Amygdala (tissue), 56 donors: ENCODE measurements around the gene FOXP1.
A peak's percentile ranks its signal among the peaks of the same experiment; 100 is the strongest.

Experiments used
- DNase-seq, 56 donors: peaks; one replicate each; lab custom pipeline; 2025; lab: John Stamatoyannopoulos, UW

Gene FOXP1

DNA sequence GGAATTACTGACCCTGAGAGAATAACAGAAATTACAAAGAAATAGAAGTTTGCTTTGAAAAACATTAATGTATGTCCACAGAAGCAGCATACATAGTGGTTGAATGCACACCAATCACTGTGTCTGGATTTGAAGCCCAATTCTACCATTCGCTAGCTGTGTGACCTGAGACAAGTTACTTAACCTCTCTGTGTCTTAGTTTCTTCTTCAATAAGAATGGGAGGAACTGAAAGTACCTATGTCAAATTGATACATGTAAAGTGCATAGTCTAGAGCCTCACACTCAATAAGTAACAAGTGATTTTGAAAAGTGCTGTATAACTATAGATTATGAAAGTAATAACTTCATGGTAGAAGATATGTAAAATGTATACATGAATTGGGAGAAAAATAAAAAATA lies 457.8 kb downstream of the FOXP1 start:
- DNase-seq, result no peak

DNA sequence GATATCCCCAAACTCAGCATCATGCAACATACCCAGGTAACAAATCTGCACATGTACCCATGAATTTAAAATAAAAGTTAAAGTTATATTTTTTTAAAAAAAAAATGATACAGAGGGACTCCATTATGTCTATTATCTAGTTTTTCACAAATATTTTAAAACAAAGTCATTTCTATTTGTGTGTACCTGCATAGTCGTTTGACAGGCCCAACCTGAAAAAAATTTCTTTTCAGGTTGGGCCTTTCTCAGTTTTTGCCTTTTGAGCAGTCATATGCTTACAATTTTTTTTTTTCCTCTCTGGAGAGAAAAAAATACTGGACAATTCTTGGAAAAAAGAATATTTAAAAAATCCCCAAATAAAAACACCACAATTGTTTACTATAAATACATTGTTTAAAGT lies 459.5 kb downstream of the FOXP1 start:
- no peak for DNase-seq

GRCh38 chr3:71122641-71123040 lies 460.9 kb downstream of the FOXP1 start:
- DNase-seq, result no peak

DNA sequence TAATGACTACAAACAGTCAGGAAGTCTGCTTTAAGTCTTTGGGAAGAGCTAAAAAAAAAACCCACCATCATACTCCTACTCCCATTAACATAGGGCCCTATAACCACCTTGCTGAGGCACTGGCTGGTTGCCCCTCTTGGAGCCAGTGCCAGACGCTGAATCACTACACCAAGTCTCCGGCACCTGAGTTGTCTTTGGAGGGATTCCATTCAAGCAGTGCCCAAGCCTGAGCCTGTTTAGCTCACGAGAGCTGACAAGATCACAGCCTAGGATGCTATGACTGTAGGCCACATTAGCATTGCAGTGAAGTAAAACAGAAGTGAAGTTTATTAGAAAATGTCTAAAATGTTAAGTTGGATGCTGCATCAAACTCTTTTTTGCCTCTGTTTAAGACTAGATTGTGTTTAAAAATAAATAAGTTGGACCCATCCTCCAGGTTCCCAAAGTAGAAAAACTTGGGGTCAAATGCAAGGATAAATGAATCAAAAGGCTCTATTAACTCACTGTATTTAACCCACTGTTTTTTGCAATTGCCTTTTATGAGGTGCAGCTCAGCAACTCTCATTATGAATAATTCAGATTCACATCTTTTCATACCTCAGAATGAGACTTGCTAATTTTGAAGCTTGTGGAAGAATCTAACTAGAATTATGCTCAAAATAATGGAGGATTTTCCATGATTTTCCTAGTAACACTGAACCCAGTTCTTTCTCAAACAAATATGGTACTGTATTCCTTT lies 461.9 kb downstream of the FOXP1 start:
- DNase-seq, result no peak

DNA sequence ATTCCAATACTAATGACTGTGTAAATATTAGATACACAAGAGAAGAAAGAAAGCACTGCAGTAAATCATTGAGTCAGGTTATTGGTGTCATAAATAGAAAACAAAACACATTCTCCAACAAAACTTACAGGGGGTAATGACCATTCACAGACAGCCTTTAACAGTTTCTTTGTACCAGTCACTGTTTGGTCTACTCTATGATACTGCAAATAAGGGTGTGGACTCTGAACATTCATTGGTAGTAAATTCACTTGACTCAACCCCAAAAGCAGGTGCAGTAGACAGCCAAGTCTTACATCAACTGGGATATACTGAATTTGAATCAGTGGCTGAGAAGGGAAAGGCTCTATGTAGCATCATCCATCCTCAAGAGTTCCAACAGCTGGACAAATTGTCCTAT lies 463.5 kb downstream of the FOXP1 start:
- no peak for DNase-seq

DNA sequence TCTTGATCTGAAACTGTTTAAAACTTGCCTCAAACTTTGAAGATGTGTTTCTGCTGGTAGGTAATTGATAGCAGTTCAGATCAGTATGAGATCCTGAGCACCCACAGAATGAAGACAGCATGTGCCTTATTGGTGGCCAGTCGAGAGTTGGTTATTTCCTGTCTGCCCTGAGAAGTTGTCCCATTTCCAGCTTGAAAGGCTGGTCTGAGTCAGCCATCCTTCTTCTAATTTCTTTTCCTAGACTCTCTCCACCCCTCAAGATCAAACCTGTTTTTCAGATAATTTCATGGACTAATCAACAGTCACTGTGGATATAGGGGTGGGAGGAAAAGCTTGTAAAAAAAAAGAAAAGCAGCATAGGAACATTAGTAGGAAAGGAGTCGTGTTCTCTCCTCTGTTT lies 464.4 kb downstream of the FOXP1 start:
- DNase-seq, result no peak

- no peak for DNase-seq
These were observed 465.1 kb downstream of the FOXP1 start for GRCh38 chr3:71118436-71118835.

GRCh38 chr3:71117572-71118247 lies 465.8 kb downstream of the FOXP1 start:
- no peak for DNase-seq

GRCh38 chr3:71114610-71115009 lies 468.9 kb downstream of the FOXP1 start:
- peak in 11 of 56 donors; percentile 7 to 66 (median 19) for DNase-seq

DNA sequence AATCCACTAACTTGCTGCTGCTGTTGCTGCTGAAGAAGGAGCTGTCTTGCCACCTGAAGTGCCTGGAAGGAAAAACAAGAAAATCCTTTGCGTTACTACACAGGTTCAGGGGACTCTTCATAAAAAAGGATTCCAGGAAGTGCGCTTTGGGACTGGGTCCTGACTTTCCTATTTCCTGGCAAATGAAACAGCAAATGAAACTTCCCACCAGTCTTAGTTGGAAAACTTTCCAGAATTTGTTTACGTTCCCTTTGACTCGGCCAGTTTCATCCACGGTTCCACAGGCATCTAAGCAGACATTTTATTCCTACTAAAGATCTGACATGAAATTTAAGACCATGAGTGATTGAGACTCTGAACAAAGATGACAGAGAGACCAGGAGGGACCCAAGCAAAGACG lies 471.0 kb downstream of the FOXP1 start:
- DNase-seq, result no peak

DNA sequence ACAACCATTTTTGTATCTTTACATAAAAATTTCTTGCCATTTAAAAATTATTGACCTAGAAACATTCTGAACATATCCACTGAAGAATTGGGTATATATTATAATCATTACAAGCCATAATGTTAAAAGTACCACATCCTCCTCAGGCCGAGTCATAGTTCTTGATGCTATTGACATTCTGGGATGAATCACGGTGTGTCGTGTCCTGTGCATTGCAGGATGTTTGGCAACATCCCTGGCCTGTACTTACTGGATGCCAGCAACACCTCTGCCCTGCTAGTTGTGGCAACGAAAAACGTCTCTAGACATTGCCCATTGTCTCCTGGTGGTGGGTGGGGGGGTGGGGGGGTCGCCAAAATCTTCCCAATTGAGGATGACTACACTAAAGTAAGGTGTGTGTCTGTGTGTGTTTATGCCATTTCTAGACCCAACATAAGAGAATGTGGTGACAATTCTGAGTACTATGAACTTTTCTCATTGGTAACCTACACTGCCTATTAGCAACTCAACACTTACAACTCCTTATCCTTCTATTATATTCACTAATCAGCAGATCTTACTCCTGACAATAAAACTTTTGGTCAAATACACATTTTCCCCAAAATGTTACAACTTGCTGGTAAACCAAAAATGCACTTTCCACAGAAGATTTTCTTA lies 471.6 kb downstream of the FOXP1 start:
- no peak for DNase-seq

GRCh38 chr3:71110385-71111222 lies 472.9 kb downstream of the FOXP1 start:
- no peak for DNase-seq

- DNase-seq, result no peak
These were observed 473.6 kb downstream of the FOXP1 start for GRCh38 chr3:71109977-71110285.

DNA sequence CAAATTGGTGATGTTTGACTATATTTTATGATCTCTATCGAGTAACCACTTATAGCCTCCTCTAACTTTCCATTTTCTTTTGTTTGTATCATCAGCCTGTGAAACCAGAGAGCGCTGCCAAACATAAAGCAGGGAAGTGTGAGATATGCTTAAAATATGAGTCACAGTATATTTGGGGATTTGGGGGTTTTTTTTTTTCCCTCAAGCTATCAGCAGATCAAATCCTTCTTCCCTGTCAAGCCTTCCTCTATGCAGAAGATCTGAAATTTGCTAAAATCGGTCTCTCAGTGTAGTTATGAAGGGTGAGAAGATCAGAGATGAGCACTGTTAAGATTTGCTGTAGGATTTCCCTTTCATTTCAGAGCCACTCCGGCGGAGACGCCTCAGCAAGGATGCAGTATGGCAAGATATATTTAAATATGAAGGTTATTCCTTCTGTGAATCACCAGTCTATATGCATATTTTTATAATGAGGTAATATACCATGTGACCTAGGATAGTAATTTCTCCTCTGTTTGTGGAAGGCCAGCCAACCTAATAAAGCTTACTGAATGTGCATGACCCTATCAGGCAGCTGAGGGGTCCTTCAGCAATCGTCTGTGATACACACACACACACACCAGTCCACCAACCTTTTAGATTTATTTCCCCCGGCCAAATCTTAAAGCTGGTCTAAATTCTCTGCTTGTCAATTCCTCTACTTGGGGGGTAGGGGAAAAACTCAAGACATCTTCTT lies 474.1 kb downstream of the FOXP1 start:
- DNase-seq, result peak in 1 of 56 donors; percentile 3

DNA sequence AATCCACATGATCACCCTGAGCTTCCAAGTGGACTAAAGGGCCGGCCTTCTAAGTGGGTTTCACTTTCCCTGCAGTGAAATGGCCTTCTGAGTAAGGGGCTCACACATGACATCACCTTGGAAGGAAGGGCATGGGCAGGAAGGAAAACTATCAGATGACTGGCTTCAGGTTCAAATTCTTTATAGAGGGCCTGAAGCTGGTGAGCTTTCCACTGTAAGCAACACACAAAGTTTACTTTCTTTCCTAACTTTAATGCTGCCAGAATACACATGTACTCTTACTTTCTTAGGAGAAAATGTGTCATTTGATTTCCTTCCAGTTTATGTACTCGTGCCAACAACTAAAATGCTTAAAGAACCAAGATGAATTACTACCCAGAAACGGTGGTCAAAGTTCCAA lies 475.6 kb downstream of the FOXP1 start:
- DNase-seq, result no peak

DNA sequence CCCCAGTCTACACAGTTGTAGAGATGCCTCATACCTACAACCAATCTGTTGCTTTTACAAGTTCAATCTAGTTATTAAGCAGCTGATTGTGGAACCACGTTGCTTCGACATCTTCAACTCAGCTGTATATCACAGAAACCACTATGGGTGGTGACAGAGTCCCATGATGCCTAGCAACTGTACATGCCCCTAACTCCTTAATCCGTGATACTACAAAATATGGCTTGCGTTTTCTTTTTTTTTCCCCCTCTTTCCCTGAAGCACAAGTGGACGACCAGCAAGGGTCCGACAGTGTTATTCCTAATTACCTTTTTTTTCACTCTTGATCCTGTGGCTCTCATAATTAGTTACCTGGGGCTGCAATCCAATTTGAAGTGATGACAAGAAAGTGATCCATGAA lies 478.6 kb downstream of the FOXP1 start:
- DNase-seq, result no peak

DNA sequence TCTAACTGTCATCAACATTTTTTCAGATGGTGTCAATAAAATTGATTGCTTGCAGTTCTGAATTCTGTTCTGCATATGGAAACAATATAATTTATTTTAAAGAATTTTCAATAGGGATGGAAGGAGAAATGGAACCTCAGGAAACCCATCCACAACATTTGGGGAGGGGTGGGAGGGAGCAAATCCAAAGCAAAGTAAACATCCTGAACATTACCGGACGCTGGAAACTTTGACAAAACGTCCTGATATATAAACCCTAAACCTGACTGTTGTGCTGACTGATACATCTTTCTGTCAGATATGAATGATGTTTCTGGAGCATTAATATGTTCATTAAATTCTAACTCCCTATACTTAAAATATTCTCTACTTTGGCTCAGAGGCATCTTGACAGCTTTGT lies 479.0 kb downstream of the FOXP1 start:
- no peak for DNase-seq

DNA sequence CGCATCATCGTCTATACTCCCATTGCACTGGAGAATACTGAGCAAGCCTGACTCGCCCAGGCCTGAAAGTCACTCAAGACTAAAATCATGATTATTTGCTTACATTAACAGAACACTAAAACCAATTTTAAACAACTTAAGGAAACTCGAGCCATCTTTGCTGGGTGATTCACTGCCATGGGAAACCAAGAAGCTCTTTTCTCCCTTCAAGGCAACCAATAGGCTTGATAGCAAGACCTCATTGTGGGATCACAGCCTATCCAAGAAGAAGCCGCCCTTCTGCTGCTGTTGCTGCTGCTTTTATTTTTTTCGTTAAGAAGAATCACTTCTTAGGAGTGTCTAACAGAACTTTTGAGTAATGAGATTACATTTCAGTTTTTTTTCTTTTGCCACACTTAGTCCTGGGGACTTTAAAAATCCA lies 479.4 kb downstream of the FOXP1 start:
- no peak for DNase-seq

DNA sequence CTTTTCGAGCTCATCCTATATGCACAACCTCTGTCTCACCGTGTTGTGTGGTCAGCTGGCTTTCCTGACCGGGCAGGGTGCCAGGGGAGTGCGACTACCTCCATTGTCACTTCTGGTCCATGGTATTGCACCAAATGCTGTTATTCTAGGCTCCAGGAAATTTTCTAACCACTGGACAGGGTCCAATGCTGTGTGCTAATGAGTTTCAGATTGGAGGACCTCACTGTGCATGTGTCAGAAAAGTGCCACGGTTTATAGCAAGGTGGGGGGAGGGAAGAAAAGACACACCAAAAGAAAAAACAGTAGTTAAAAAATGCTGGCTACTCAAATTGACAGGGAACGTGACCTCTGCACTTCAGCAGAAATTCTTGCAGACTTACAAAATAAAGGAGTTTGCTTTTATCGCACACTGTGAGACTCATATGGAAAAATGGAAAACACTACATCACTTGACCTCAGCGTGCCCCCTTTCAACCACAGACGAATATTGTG lies 480.1 kb downstream of the FOXP1 start:
- DNase-seq, result peak in 2 of 56 donors; percentile 33 to 57
